Naive B cell (primary cell): ENCODE results near the gene CPSF3. TPM values are rescaled to one million over a fixed set of nuclear protein-coding genes. Genes with fewer than 3 reads are reported as not detected.
A peak's percentile ranks its signal among the peaks of the same experiment; 100 is the strongest.
"Not testable (repeated sequence)": the region's sequence is repeated elsewhere in the genome, so short reads cannot be mapped to it uniquely, and the experiment has no call there.

Experiments used
- ATAC-seq, 2 donors: fragments of 150-1000 bp; cut with Tn5 transposase; 2 replicates each; pipeline ENCODE4 v1.10.0; 2021; ENCODE audit warnings: low read depth in 2 of 2, mild to moderate bottlenecking in 2 of 2, moderate library complexity in 2 of 2
- DNase-seq: peaks from one replicate; pipeline ENCODE4 v3.0.0; 2022
- H3K27ac Mint-ChIP-seq, 6 donors: one replicate each; pipeline ENCODE4 v1.8.0; 2020 to 2022; ENCODE audit warnings: mild to moderate bottlenecking in 6 of 6, mixed read lengths in 6 of 6, moderate library complexity in 5 of 6, inconsistent platforms in 2 of 6
- H3K27me3 Mint-ChIP-seq, 3 donors: one replicate each; pipeline ENCODE4 v1.8.0; 2021 to 2022; ENCODE audit warnings: mixed read lengths in 3 of 3, mild to moderate bottlenecking in 1 of 3
- H3K36me3 Mint-ChIP-seq, 2 donors: one replicate each; pipeline ENCODE4 v1.8.0; 2020 to 2022; ENCODE audit warnings: mixed read lengths in 2 of 2, inconsistent platforms in 1 of 2, mild to moderate bottlenecking in 1 of 2
- H3K4me1 Mint-ChIP-seq, 3 donors: one replicate each; pipeline ENCODE4 v1.8.0; 2020 to 2022; ENCODE audit warnings: mixed read lengths in 3 of 3, inconsistent platforms in 1 of 3, mild to moderate bottlenecking in 1 of 3, moderate library complexity in 1 of 3
- H3K4me3 Mint-ChIP-seq, 8 donors: one replicate each; pipeline ENCODE4 v1.8.0; 2020 to 2022; ENCODE audit warnings: mild to moderate bottlenecking in 8 of 8, mixed read lengths in 8 of 8, moderate library complexity in 8 of 8, inconsistent platforms in 2 of 8
- H3K9me3 Mint-ChIP-seq, 7 donors: one replicate each; pipeline ENCODE4 v1.8.0; 2020 to 2022; ENCODE audit warnings: mixed read lengths in 7 of 7, mild to moderate bottlenecking in 5 of 7, inconsistent platforms in 2 of 7, moderate library complexity in 1 of 7
- polyA plus RNA-seq, 6 donors: library from polyadenylated mRNA; unstranded; fragments of 300-500 nt; fragmentation: Illumina TruSeq; gene quantifications; one replicate each; pipeline ENCODE4 v1.2.3, GENCODE V29; 2021; ENCODE audit warnings: low read depth in 6 of 6

The CPSF3 gene
- polyA plus RNA-seq, 6 donors from 2014 or later: 13.3 to 34.9 (median 29.0) TPM

DNA sequence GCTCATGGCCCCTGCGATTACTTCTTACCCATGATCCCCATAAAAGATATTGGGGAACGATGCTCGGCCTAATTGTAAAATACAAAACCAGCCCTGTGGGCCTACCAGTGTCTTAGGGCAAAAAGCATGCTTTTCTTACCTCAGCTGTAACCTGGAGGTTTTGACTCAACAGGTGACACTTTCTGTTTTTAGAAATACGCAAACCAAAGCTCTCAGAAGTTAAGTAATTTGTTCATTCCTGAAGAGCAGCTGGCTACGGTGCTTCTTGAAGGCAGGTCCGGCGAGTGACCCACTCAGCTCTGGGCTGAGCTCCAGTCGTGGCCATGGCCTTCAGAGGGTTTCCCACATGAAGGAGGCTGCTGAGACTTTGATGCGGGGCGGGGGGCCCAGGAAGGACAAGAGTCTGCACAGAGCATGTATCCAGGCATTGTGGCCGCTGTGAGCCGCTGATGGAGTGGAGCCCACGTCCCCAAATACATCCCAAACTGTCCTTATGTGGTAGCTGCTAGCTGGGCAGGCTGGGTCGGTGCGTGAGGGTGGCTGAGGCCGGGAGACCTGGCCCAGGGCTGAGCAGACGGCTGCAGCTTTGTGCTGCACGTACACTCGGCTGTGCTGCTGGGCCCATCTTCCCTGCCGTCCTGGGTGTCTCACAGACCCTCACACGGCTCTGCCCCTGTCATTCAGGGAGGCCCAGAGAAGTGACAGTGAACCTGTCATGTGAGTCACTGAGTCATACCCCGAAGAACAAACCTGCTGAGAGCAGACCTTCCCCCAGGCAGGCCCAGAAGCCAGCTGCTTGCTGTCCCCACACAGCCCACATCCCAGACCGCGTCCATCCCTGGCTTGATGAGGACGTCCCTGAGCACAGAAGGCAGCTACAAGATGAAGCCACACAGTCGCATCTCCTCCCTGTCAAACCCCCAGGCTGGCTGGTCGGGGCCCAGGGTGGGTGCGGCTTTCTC is 34.2 kb upstream of the CPSF3 start:
- Mint-ChIP-seq H3K4me3 (no peak overlapping the region), H3K36me3 (no peaks in the 10 kb centered on the region), H3K27me3 (no peaks in the 10 kb centered on the region), H3K9me3 (peaks cover 0 to 2% (median 0%) of the 10 kb centered on the region in 7 donors), H3K4me1 (peaks cover 0 to 3% (median 0%) of the 10 kb centered on the region in 3 donors), H3K27ac (no peak overlapping the region)
- no peak for DNase-seq
- ATAC-seq: no peak

DNA sequence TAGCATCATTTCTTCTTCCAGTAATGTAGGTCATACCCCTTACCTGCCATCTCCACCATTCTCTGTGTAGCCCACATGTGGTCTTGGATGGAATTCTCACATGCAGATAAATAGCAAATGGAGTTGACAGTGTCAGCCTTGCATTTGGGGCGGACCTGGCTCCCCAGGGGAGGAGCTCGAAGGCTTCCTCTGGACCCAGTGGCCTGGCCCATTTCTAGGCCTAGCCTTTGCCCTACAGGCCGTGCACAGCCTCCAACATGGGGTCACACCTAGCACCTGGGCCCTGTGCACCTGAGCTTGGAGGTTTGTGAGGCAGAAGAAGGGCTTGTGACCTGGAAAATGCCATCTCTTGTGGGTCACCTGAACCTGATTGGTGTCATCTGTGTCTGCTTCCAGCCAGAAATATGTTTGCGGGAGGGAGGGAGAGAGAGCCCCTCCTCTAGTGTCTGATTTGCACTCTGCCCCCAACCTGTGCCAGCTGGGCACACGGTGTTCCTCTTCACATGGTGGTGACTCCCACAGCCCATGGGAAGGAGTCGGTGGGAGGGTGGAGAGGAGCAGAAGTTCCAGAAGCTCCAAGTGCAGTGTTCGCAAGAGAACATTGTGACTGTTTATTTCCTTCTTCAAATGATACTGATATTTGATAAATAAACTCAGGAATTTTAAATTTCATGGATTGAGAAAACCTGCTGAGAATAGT is 33.2 kb upstream of the CPSF3 start:
- Mint-ChIP-seq H3K27me3 (no peaks in the 10 kb centered on the region), H3K27ac (no peak overlapping the region), H3K36me3 (no peaks in the 10 kb centered on the region), H3K4me1 (peaks cover 0 to 3% (median 0%) of the 10 kb centered on the region in 3 donors), H3K9me3 (peaks cover 0 to 2% (median 0%) of the 10 kb centered on the region in 7 donors), H3K4me3 (no peak overlapping the region)
- no peak for ATAC-seq
- no peak for DNase-seq

DNA sequence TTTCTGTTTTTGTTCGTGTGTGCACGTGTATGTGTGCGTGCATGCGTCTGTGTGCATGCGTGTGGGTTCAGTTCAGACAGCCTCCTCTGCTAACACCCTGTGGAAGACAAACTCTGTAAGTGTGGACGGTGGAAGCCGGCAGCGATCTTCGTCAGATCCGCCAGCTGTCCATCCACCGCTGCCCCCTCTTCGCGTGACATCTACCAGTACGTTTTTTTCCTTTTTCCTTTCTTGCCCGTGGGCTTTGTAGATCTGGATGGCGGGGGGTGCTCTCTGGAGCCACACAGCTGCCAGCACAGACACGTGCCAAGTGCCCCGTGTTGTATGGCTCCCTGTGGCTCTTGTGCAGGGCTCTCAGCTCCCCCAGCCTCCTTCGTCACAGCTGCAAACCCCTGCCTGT is 32.5 kb upstream of the CPSF3 start:
- Mint-ChIP-seq H3K4me3 (no peak overlapping the region), H3K27me3 (no peaks in the 10 kb centered on the region), H3K27ac (no peak overlapping the region), H3K36me3 (no peaks in the 10 kb centered on the region), H3K4me1 (peaks cover 0 to 3% (median 0%) of the 10 kb centered on the region in 3 donors), H3K9me3 (peaks cover 0 to 2% (median 0%) of the 10 kb centered on the region in 7 donors)
- no peak for ATAC-seq
- no peak for DNase-seq

DNA sequence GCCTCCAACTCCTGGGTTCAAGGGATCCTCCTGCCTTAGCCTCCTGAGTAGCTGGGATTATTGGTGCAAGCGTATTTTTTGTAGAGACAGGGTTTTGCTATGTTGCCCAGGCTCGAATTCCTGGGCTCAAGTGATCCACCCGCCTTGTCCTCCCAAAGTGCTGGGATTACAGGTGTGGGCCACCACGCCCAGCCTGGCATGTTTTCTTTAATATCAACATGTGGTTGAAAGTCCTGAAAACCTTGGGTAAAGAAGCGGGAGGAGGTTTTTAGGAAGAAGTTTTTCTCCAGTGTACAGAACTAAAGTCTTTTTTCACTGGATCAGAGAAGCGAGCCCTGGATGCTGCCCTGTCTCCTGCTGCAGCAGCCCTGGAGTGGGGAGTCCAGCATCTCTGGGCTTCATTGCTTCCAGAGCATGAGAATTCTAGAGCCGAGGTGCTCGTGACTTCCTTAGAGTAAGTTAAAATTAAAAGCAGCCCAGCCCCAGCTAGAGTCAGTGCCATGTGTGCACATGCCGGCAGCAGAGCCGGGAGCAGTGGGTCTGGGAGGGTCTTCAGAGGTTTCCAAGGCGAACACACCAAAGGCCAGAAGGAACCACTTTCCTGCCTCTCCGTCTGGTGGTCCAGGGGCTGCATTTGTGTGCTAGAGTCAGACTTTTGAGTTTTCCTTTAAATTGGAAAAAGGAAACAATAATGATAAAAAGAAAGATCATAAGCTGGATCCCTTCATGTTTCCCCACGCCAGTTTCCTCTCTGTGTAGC is 31.3 kb upstream of the CPSF3 start:
- no peaks in the 10 kb centered on the region for H3K27me3 Mint-ChIP-seq
- no peak for ATAC-seq
- peaks cover 0 to 1% (median 0%) of the 10 kb centered on the region in 7 donors for H3K9me3 Mint-ChIP-seq

DNA sequence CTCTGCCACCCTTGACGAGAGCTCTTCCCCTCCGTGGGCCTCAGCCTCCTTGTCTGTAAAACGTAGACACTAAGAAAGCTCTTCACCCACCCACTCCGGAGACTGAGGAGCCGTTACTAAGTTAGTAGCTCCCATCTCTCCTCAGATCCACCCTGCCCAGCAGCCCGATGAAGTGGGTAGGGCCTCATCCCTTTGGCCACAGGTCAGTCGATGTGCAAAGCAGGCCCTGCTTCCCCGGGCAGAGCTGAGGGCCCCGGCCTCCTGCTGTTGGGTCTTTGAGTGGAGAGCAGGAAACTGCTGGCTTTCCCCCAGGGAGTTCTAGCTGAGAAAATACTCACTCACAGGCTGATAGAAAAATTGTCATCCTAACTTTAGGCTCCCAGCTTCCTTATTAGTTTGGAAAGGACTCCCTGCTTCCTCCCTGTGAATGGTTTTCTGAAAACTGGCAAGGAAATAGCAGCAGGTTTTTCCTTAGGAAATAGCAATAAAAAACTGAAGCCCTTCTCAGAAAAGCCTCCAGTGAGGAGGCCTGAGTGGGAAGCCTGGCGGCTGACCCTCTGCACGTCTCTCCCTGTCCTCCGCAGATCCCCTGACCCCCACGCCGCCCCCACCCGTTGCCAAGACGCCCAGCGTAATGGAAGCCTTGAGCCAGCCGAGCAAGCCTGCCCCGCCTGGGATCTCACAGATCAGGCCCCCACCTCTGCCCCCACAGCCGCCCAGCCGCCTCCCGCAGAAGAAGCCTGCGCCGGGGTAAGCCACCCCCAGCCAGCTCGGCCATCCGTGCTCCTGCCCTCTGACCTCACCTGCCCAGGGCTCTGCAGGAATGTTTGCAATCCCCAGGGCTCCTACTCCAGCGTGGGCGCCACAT is 30.3 kb upstream of the CPSF3 start:
- Mint-ChIP-seq H3K9me3 (no peaks in the 10 kb centered on the region), H3K4me1 (peaks cover 0 to 3% (median 0%) of the 10 kb centered on the region in 3 donors)
- ATAC-seq: no peak

More for the DNA sequence above, 31.3 kb upstream of the CPSF3 start:
- Mint-ChIP-seq H3K36me3 (no peaks in the 10 kb centered on the region), H3K4me1 (peaks cover 0 to 3% (median 0%) of the 10 kb centered on the region in 3 donors), H3K4me3 (no peak overlapping the region), H3K27ac (no peak overlapping the region)
- DNase-seq: no peak

DNA sequence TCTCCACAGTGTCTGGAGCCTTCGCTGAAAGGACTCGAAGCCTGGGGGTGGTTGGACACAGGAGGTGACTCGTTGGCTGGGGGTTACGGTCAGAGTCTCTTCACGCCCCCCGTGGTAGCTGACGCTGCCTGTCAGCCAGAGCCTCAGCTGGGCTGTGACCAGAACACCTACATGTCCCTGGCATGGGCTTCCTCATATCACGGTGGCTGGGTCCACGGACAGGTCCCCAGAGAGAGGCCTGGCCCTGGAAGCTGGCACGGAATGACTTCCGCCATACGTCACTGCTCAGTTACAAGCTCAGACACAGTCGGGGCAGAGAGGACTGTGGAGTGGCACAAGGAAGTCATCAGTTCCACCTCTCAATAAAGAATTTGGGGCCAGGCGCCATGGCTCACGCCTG is 28.6 kb upstream of the CPSF3 start:
- Mint-ChIP-seq H3K27me3 (no peaks in the 10 kb centered on the region), H3K4me3 (no peak overlapping the region), H3K36me3 (no peaks in the 10 kb centered on the region), H3K27ac (no peak overlapping the region), H3K4me1 (peaks cover 0 to 2% (median 0%) of the 10 kb centered on the region in 3 donors), H3K9me3 (no peaks in the 10 kb centered on the region)
- ATAC-seq (no peak), DNase-seq (no peak)

More for the DNA sequence above, 30.3 kb upstream of the CPSF3 start:
- Mint-ChIP-seq H3K4me3 (no peak overlapping the region), H3K36me3 (no peaks in the 10 kb centered on the region), H3K27me3 (no peaks in the 10 kb centered on the region), H3K27ac (no peak overlapping the region)
- DNase-seq: no peak

DNA sequence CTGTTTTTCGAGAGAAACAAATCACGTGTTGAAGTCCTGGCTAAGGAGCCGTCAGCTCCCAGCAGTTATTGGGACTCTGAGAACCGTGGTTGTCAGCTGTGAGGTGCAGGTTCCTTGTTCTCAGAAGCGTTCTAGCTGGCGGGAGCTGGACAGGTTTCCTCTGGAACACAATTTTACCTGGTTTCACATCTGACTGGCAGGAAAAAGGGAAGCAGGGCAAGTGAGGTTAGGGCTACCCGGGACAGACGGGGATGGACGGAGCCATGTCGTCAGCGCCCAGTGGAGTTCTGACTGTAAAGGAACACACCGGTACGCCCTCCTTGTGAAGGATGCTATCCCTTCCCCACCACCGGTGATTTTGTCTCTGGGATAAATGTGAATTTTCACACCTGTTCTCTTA is 26.3 kb upstream of the CPSF3 start:
- Mint-ChIP-seq H3K4me1 (peaks cover 0 to 9% (median 0%) of the 10 kb centered on the region in 3 donors), H3K36me3 (no peaks in the 10 kb centered on the region), H3K27me3 (peaks cover 0 to 5% (median 0%) of the 10 kb centered on the region in 3 donors), H3K27ac (peak overlapping the region in 2 of 6 donors; percentile 39 to 70), H3K9me3 (no peaks in the 10 kb centered on the region), H3K4me3 (no peak overlapping the region)
- ATAC-seq: no peak
- no peak for DNase-seq

DNA sequence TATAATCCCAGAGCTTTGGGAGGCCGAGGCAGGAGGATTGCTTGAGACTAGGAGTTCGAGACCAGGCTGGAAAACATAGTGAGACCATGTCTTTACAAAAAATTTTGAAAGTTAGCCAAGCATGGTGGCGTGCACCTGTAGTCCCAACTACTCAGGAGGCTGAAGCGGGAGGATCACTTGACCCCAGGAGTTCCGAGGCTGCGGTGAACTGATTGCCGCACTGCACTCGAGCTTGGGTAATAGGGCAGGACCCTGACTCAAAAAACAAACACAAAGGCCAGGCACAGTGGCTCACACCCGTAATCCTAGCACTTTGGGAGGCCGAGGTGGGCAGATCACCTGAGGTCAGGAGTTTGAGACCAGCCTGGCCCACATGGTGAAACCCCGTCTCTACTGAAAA is 25.2 kb upstream of the CPSF3 start:
- not testable (repeated sequence) for H3K36me3 Mint-ChIP-seq, ATAC-seq, DNase-seq, H3K27me3 Mint-ChIP-seq, H3K9me3 Mint-ChIP-seq, H3K4me3 Mint-ChIP-seq, H3K27ac Mint-ChIP-seq, H3K4me1 Mint-ChIP-seq

DNA sequence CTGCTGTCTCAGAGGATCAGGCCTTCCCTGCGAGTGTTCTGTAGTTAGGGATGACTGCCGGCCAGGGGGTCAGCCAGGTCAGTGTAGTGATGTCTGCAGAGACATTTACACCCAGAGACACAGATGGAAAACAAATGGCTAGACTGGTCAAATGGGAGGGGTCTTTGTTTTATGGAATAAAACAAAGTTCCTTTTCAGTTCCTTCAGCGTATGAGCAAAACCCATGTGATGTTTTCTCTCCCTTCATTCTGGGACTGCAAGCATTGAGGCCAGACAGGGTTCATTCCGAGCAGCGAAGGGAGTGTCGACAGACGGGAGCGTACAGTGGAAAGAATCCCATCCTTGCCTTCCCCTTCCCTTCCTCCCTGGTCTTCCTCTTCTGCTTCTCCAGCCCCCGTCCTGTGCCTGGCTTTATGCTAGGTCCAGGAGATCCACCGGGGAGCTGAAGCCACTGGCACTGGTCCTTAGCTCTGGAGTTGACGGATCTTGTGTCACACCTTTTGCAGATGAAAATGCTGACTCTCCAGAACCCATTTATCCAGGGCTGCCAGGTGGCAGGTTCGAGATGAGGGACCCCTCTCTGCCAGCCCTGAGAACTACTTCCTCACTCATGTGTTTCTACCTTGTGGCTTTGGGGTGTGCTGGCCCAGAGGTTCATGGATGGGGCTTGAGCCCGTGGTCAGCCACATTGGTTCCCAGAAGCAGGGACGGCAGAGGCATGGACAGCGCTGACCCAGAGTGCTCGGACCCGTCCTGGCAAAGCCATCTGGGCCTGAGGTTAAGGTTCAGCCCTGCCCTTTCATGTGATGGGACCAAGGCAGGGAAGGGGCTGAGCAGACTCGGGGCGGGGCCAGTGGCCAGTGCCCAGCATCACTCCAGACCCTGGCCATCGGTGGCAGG is 24.3 kb upstream of the CPSF3 start:
- Mint-ChIP-seq H3K27ac (no peak overlapping the region), H3K27me3 (peaks cover 0 to 5% (median 0%) of the 10 kb centered on the region in 3 donors), H3K9me3 (no peaks in the 10 kb centered on the region), H3K4me3 (no peak overlapping the region), H3K36me3 (no peaks in the 10 kb centered on the region), H3K4me1 (peaks cover 0 to 9% (median 0%) of the 10 kb centered on the region in 3 donors)
- ATAC-seq: no peak
- no peak for DNase-seq

DNA sequence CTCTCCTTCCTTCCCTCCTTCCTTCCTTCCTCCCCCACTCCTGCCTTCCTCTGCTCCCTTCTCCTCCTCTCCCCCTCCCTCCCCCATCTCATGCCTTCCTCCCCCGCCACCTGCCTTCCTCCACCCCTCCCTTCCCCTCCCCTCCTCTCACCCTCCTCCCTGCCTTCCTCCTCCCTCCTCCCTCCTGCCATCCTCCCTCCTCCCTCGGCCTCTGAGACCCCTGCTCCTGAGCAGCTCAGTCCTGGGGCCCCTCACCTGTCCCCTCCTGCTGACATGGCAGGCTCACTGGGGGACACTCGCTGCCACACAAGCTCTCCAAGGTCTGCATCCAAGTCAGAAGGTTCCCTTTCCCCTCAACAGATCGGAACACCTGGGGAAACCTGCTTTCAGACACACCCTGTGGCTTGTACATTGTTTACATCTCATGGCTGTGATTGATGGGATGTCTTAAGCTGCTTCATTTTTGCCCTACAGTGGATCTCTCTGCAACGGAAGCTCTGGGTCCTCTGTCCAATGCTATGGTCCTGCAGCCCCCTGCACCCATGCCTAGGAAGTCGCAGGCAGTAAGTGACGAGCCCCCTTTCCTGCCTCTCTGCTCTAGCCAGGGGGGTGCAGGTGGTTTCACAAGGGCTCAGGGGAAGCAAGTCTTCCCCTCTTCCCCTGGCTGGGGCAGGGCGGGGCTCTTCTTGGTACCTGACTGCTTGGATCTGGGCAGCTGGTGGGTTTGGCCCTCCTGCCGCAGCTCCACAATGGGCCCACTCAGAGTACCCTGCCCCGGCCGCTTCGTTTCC is 23.0 kb upstream of the CPSF3 start:
- ATAC-seq (no peak), DNase-seq (no peak)
- no peaks in the 10 kb centered on the region for H3K9me3 Mint-ChIP-seq
- peaks cover 0 to 9% (median 0%) of the 10 kb centered on the region in 3 donors for H3K4me1 Mint-ChIP-seq
- peaks cover 0 to 5% (median 0%) of the 10 kb centered on the region in 3 donors for H3K27me3 Mint-ChIP-seq
- H3K4me3 Mint-ChIP-seq: peak overlapping the region in 1 of 8 donors; percentile 6
- peak overlapping the region in 4 of 6 donors; percentile 27 to 80 (median 58) for H3K27ac Mint-ChIP-seq
- no peaks in the 10 kb centered on the region for H3K36me3 Mint-ChIP-seq

DNA sequence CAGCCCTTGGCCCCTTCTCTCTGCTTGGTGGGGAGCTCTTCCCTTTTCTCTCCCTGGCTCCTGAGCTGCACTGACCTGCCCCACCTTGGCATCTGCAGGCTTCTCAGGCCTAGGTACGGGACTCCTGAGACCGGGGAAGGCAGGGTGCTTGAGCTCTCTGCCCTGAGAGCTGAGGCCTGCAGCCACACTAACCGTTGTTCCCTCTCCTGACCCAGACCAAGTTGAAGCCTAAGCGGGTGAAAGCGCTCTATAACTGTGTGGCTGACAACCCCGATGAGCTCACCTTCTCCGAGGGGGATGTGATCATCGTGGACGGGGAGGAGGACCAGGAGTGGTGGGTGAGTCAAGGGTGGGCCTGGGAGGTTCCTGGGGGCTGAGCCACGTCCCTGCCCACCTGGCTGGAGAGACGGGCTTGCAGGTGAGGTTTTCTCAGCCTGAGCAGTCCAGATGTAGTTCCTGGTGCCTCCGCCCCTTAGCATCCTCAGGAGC is 22.4 kb upstream of the CPSF3 start:
- DNase-seq (no peak), ATAC-seq (no peak)
- no peaks in the 10 kb centered on the region for H3K9me3 Mint-ChIP-seq
- peaks cover 0 to 5% (median 0%) of the 10 kb centered on the region in 3 donors for H3K27me3 Mint-ChIP-seq
- peaks cover 0 to 9% (median 0%) of the 10 kb centered on the region in 3 donors for H3K4me1 Mint-ChIP-seq
- H3K27ac Mint-ChIP-seq: peak overlapping the region in 2 of 6 donors; percentile 80
- H3K36me3 Mint-ChIP-seq: no peaks in the 10 kb centered on the region
- peak overlapping the region in 1 of 8 donors; percentile 6 for H3K4me3 Mint-ChIP-seq
